GM13976 (cell line): ENCODE results near the gene SUGCT.

ENCODE experiments used
- DNase-seq: peaks from one replicate; pipeline ENCODE4 v3.0.0; 2012; ENCODE audit warnings: low spot score
- in situ Hi-C: fragments of 300-500 bp; cut with MboI; formaldehyde crosslinking; loops from one replicate; pipeline ENCODE4 v1.12.0; 2022; ENCODE audit warnings: low sequenced_read_pairs, mixed read lengths, inconsistent platforms; ENCODE audit not compliant: unreplicated experiment
- TF ChIP-seq, protein P1 (sequence below): IDR thresholded peaks from 2 replicates; pipeline ENCODE4 v1.5.1; 2012; ENCODE audit warnings: borderline replicate concordance, mild to moderate bottlenecking; ENCODE audit not compliant: insufficient read depth; ENCODE audit errors: extremely low read depth, missing control alignments, control extremely low read depth

SUGCT gene

GRCh38 chr7:40848541-40849221 is 713.9 kb downstream of the SUGCT start:
- in situ Hi-C loops: no loop called here
- DNase-seq: no peak
- TF ChIP-seq, protein P1, sequence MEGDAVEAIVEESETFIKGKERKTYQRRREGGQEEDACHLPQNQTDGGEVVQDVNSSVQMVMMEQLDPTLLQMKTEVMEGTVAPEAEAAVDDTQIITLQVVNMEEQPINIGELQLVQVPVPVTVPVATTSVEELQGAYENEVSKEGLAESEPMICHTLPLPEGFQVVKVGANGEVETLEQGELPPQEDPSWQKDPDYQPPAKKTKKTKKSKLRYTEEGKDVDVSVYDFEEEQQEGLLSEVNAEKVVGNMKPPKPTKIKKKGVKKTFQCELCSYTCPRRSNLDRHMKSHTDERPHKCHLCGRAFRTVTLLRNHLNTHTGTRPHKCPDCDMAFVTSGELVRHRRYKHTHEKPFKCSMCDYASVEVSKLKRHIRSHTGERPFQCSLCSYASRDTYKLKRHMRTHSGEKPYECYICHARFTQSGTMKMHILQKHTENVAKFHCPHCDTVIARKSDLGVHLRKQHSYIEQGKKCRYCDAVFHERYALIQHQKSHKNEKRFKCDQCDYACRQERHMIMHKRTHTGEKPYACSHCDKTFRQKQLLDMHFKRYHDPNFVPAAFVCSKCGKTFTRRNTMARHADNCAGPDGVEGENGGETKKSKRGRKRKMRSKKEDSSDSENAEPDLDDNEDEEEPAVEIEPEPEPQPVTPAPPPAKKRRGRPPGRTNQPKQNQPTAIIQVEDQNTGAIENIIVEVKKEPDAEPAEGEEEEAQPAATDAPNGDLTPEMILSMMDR: no peak

DNA sequence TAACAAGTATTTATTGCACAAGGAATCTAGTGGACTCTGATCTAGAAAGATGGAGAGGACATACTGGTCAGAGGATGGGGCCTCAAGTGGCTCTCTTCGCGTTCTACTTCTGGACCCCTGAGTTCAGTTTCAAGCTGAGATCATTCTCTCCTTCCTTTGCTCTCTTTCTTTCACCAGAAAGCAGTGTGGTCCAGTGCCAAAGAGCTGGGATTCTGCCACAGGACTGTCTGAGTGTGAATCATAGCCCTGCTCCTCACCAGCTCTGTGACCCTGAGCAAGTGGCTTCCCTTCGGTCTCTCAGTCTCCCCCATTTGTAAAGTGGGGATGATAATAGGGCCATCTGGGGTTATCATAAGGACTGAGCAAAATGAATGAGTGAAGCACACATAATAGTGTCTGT is 715.2 kb downstream of the SUGCT start:
- DNase-seq: no peak
- in situ Hi-C loops: no loop called here
- TF ChIP-seq, protein P1: no peak

DNA sequence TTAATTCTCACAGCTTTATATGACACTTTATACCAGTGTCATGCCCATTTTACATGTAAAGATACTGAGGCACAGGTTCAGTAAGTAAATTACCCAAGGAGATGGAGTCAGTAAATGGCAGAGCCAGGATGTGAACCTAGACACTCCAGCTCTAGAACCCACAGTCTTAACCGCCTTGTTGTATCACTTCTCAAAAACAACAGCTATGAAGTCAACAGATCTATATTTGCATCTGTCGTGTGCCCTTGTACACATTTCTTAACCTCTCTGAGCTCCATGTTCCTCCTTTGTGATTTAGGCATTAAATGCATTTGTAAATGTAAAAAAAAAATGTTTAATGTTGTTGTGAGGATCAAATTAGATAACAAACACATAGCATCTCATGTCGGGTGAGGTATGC is 716.2 kb downstream of the SUGCT start:
- in situ Hi-C loops: no loop called here
- TF ChIP-seq, protein P1: no peak
- no peak for DNase-seq

- TF ChIP-seq, protein P1: no peak
- no peak for DNase-seq
- in situ Hi-C loops: no loop called here
Observed at GRCh38 chr7:40859076-40859475, 724.3 kb downstream of the SUGCT start.

- TF ChIP-seq, protein P1: no peak
- in situ Hi-C loops: no loop called here
- no peak for DNase-seq
Observed at GRCh38 chr7:40859965-40860543, 725.2 kb downstream of the SUGCT start.

GRCh38 chr7:40865441-40866233 is 730.8 kb downstream of the SUGCT start:
- TF ChIP-seq, protein P1: no peak
- DNase-seq: no peak
- in situ Hi-C loops: no loop called here
